Effector memory CD4-positive, alpha-beta T cell (primary cell): Measurements from ENCODE around the gene ZFP69B.

Source experiments
- DNase-seq, 3 donors: peaks; one replicate each; pipeline ENCODE4 v3.0.0-alpha.2; 2020
- H3K27ac ChIP-seq: 2 replicates; pipeline ENCODE4 v1.7.0; 2013; ENCODE audit warnings: mild to moderate bottlenecking, low read length, moderate library complexity; ENCODE audit not compliant: insufficient read depth, poor library complexity, severe bottlenecking
- H3K27me3 ChIP-seq: replicated peaks from 2 replicates; pipeline ENCODE4 v1.7.0; 2013; ENCODE audit warnings: mild to moderate bottlenecking, low read length; ENCODE audit not compliant: insufficient read depth, control insufficient read depth, poor library complexity, severe bottlenecking
- H3K36me3 ChIP-seq: 2 replicates; pipeline ENCODE4 v1.7.0; 2013; ENCODE audit warnings: mild to moderate bottlenecking, low read length, moderate library complexity; ENCODE audit not compliant: control insufficient read depth, insufficient read depth
- H3K4me1 ChIP-seq: 2 replicates; pipeline ENCODE4 v1.7.0; 2013; ENCODE audit warnings: low read length, mild to moderate bottlenecking; ENCODE audit not compliant: control insufficient read depth, insufficient read depth, poor library complexity, severe bottlenecking
- H3K4me3 ChIP-seq: 2 replicates; pipeline ENCODE4 v1.7.0; 2013; ENCODE audit warnings: low read length, low read depth, mild to moderate bottlenecking; ENCODE audit not compliant: insufficient read depth, poor library complexity, severe bottlenecking
- H3K9me3 ChIP-seq: 2 replicates; pipeline ENCODE4 v1.7.0; 2013; ENCODE audit warnings: mild to moderate bottlenecking, low read length, moderate library complexity; ENCODE audit not compliant: control insufficient read depth

Gene ZFP69B

DNA sequence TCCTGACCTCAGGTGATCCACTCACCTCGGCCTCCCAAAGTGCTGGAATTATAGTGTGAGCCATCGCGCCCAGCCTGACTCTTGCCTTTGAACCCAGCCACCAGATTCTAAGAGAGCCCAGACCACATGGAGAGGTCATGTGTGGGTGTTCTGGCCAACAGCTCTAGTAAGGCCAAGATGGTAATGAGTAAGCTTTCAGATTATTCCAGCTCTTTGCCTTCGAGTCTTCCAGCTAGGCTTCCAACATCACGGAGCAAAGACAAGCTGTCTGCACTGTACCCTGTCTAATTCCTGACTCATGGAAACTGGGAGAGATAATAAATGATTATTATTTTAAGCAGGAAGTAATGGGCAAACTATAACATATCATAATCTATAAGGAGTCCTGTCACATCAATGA lies 14.8 kb upstream of the ZFP69B start:
- H3K36me3 ChIP-seq, result no peaks in the 10 kb centered on the region
- no peak overlapping the region for H3K27ac ChIP-seq
- H3K4me1 ChIP-seq, result no peaks in the 10 kb centered on the region
- no peak overlapping the region for H3K4me3 ChIP-seq
- H3K27me3 ChIP-seq, result no peaks in the 10 kb centered on the region
- no peaks in the 10 kb centered on the region for H3K9me3 ChIP-seq
- no peak for DNase-seq

DNA sequence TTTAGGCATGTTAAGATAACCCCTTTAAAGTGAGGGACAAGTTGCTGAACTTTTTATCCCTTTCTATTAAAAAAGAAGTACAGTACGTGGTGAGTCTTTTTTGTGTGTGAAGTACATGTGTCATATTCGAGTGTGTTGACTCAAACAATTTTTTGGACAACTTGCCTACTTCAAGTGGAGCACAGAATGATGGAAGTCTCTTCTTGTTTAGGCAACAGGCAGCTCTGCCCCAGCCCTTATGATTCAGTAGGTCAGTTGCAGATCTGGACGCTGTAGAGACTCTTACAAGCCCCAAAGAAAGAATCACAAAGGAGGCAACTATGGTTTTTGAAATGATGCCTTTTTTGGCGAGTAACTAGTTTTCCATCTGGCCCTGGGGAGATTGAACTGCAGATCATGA lies 14.4 kb upstream of the ZFP69B start:
- Histone ChIP-seq H3K9me3 (no peaks in the 10 kb centered on the region), H3K4me3 (no peak overlapping the region), H3K27ac (no peak overlapping the region), H3K36me3 (no peaks in the 10 kb centered on the region), H3K4me1 (no peaks in the 10 kb centered on the region), H3K27me3 (no peaks in the 10 kb centered on the region)
- no peak for DNase-seq

DNA sequence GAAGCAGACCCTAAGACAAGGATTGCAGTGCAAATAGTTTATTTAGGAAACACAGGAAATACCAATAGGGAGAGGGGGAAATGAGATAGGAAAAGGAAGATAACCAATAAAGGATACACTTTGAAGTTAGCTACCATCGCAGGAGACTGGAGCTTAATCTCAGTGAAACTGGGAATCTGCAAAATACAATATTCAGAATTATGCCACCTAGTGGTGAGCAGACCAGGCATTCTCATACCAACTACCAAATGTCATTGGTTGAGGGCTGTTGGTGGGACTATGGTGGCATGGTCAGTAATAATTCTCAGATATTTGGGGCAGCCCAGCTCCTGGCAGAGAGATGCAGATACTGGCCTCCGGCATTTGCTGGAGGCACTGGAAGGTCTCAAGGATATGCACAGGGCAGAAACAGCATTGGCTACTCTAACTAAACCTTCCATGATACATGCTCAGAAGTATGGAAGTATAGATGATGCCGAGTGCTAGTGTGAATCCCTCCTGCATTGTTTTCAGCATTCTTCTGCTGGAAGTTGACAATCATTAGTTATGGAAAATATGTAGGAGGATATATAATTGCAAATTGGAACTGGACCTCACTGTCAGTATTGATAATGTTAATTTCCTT lies 11.8 kb upstream of the ZFP69B start:
- Histone ChIP-seq H3K27ac (no peak overlapping the region), H3K36me3 (no peaks in the 10 kb centered on the region), H3K27me3 (no peaks in the 10 kb centered on the region), H3K4me3 (no peak overlapping the region), H3K9me3 (no peaks in the 10 kb centered on the region), H3K4me1 (no peaks in the 10 kb centered on the region)
- peak in 1 of 3 donors; percentile 5 for DNase-seq

DNA sequence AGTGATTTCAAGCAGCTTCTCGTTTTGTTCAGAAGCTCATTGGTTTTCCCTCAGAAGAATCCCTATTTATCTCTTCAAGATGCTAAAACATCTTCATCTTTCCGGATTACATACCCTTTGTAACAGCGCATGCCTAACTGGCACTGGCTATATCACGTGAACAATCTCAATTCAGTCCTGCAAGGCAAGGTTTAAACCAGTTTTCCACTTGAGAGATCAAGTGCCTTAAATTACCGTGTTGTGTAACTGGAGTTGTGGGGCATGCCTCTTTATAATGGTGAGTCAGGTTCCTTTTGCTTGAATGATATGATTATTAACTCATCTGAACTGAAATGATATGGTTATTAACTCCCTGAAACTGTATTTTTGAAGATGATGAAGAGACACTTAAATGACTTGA lies 11.0 kb upstream of the ZFP69B start:
- H3K27me3 ChIP-seq, result no peaks in the 10 kb centered on the region
- no peaks in the 10 kb centered on the region for H3K4me1 ChIP-seq
- H3K36me3 ChIP-seq, result no peaks in the 10 kb centered on the region
- no peak overlapping the region for H3K4me3 ChIP-seq
- DNase-seq, result no peak
- no peaks in the 10 kb centered on the region for H3K9me3 ChIP-seq
- no peak overlapping the region for H3K27ac ChIP-seq

DNA sequence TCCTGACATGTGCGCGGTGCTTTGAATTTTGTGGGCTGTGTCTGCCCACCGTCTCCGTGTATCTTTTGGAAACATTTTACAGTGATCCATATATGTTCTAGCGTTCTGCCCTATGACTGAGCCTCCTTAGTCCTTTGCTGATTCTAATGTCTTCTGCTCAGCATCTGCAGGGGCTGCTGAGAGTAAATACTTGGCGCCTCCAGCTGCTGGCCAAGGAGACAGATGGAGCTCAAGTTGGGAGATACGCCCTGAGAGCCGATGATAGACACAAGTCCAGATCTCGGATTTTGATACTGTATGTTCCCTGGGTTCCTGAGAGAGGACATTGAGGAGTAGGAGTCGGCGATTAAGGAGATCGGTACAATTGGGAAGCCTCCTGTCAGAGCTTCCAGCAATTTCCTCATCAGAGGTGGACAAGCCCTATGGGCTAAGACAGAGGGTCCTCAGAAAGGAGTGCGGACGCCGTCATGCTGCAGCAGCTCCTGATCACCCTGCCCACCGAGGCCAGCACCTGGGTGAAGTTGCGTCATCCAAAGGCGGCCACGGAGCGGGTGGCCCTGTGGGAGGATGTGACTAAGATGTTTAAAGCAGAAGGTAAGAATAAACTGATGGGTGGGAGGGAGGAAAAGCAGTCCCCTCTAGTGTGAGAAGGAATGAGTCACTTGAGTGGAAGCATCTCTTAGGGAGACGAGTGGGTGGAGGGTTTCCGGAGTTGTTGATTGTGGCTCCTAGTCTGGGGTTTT lies 390 bp downstream of the ZFP69B start:
- Histone ChIP-seq H3K4me1 (peaks cover 7% of the 10 kb centered on the region), H3K27ac (peak overlapping the region; percentile 77), H3K9me3 (no peaks in the 10 kb centered on the region), H3K36me3 (peaks cover 8% of the 10 kb centered on the region), H3K4me3 (peak overlapping the region; percentile 66), H3K27me3 (no peaks in the 10 kb centered on the region)
- DNase-seq, result peak; percentile 36 to 74 (median 66)

DNA sequence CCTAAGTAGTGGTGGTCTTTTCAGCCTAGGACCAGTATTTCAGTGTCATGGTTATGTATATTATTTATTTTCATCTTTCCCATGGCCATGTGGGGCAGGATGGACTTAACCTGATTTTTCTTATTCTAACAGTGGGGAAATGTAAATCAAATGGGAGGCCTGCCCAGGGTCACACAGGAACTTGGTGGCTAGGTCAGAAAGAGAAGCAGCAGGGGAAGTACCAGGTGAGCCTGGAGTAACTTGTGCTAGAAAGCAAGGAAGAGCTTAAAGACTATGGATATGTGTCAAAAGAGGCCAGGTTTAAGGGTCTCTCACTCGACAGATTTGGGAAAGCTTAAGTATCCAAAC lies 936 bp downstream of the ZFP69B start:
- DNase-seq, result no peak
- Histone ChIP-seq H3K4me1 (peaks cover 7% of the 10 kb centered on the region), H3K27me3 (no peaks in the 10 kb centered on the region), H3K27ac (peak overlapping the region; percentile 53), H3K36me3 (peaks cover 8% of the 10 kb centered on the region), H3K4me3 (no peak overlapping the region), H3K9me3 (no peaks in the 10 kb centered on the region)

DNA sequence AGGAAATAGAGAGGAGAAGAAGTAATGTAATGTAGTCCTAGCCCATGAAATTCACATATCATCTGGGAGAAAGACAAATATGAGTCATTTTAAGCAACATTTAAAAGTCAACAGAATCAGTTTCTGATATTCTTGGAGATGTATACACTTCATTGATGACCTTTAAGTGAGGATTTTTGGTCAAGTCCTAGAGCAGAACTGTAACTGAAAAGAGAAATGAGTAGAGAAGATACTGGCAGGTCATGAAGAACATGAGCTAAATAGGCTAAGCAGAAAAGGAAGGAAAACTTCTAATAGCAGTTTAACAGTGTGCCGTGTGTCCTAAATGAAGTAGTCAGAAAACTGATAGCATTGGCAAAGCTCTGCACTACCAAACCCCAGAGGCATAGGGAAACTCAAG lies 4.6 kb downstream of the ZFP69B start:
- Histone ChIP-seq H3K27ac (no peak overlapping the region), H3K4me3 (no peak overlapping the region), H3K27me3 (no peaks in the 10 kb centered on the region), H3K9me3 (peaks cover 14% of the 10 kb centered on the region), H3K36me3 (peaks cover 33% of the 10 kb centered on the region), H3K4me1 (peaks cover 7% of the 10 kb centered on the region)
- no peak for DNase-seq

DNA sequence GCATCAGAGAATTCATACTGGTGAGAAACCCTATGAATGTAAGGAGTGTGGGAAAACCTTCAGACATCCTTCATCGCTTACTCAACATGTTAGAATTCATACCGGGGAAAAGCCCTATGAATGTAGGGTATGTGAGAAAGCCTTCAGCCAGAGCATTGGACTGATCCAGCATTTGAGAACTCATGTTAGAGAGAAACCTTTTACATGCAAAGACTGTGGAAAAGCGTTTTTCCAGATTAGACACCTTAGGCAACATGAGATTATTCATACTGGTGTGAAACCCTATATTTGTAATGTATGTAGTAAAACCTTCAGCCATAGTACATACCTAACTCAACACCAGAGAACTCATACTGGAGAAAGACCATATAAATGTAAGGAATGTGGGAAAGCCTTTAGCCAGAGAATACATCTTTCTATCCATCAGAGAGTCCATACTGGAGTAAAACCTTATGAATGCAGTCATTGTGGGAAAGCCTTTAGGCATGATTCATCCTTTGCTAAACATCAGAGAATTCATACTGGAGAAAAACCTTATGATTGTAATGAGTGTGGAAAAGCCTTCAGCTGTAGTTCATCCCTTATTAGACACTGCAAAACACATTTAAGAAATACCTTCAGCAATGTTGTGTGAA lies 12.8 kb downstream of the ZFP69B start:
- H3K27me3 ChIP-seq, result no peaks in the 10 kb centered on the region
- no peaks in the 10 kb centered on the region for H3K4me1 ChIP-seq
- no peak for DNase-seq
- H3K27ac ChIP-seq, result no peak overlapping the region
- peaks cover 59% of the 10 kb centered on the region for H3K9me3 ChIP-seq
- no peak overlapping the region for H3K4me3 ChIP-seq
- H3K36me3 ChIP-seq, result peaks cover 19% of the 10 kb centered on the region

DNA sequence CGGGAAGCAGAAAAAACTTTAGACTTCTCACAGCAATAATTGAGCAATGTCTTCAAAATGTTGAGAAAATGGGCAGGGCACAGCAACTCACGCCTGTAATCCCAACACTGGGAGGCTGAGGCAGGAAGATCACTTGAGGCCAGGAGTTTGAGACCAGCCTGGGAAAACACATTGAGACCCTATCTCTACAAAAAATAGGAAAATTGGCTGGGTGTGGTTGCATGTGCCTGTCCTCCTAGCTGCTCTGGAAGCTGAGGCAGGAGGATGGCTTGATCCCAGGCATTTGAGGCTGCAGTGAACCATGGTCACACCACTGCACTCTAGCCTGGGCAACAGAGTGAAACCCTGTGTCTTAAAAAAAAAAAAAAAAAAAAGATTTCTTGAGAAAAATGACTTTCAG lies 19.1 kb downstream of the ZFP69B start:
- no peak for DNase-seq
- H3K9me3 ChIP-seq, result peaks cover 50% of the 10 kb centered on the region
- no peak overlapping the region for H3K27ac ChIP-seq
- H3K36me3 ChIP-seq, result no peaks in the 10 kb centered on the region
- no peak overlapping the region for H3K4me3 ChIP-seq
- H3K4me1 ChIP-seq, result no peaks in the 10 kb centered on the region
- no peaks in the 10 kb centered on the region for H3K27me3 ChIP-seq

DNA sequence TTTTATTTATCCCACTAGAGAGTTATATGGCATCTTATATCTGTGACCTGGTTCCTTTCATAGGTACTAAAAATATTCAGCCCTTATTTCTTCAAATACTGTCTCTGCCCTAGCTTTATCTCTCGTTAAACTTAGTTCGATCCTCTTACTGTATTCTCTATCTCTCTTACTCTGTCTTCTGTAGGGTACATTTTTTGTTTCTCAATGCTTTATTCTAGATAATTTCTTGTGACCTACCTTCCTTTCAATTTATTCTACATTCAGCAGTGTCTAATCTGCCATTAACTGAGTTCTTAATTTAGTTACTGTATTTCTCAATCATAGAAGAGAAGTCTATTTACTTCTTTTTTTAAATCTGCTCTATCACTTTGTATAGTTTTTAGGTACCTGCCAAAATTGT lies 25.0 kb downstream of the ZFP69B start:
- Histone ChIP-seq H3K4me3 (no peak overlapping the region), H3K4me1 (no peaks in the 10 kb centered on the region), H3K27me3 (no peaks in the 10 kb centered on the region), H3K27ac (no peak overlapping the region), H3K36me3 (peaks cover 5% of the 10 kb centered on the region), H3K9me3 (peaks cover 2% of the 10 kb centered on the region)
- no peak for DNase-seq
